Measurements from ENCODE around the gene S1PR1.

S1PR1 gene

DNA sequence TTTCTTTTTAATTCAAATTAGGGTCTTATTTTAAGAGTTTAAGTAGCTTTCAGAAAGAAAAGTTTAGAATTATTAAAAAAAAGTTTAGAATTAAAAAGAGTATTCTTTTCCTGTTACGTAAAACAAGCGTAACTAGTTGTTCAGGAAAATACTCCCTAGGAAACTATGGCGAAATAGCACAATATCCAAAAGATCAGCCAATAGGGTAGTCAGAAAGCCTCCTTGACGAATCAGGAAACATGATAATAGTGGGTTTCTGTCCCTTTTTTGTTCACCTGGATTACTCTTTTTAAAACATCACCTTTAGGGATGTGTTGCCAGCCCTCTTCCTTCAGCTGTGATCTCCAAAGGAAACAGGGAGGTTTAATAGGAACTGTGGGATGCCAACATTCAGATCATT is 25.2 kb downstream of the S1PR1 start:
- DNase-seq, result no peak
- no peaks in the 10 kb centered on the region for H3K9me3 Mint-ChIP-seq
- no peak for ATAC-seq (replicated peaks)
- peaks cover 63 to 75% of the 10 kb centered on the region in 2 donors for H3K4me1 Mint-ChIP-seq (ENCODE audit: low read depth in 2 of 2)
- H3K27me3 Mint-ChIP-seq, result no peaks in the 10 kb centered on the region
- peak overlapping the region; percentile 7 to 86 for H3K27ac Mint-ChIP-seq
- H3K36me3 Mint-ChIP-seq (ENCODE audit: insufficient read depth), result no peaks in the 10 kb centered on the region
- peak overlapping the region; percentile 66 to 75 for H3K4me3 Mint-ChIP-seq

GRCh38 chr1:101262630-101263348 is 26.0 kb downstream of the S1PR1 start:
- peak overlapping the region; percentile 66 to 75 for H3K4me3 Mint-ChIP-seq
- H3K27ac Mint-ChIP-seq, result peak overlapping the region; percentile 7 to 86
- H3K9me3 Mint-ChIP-seq, result no peaks in the 10 kb centered on the region
- no peaks in the 10 kb centered on the region for H3K36me3 Mint-ChIP-seq (ENCODE audit: insufficient read depth)
- ATAC-seq (replicated peaks), result peak; percentile 42
- no peaks in the 10 kb centered on the region for H3K27me3 Mint-ChIP-seq
- H3K4me1 Mint-ChIP-seq (ENCODE audit: low read depth in 2 of 2), result peaks cover 64 to 74% of the 10 kb centered on the region in 2 donors
- DNase-seq, result peak in 1 of 3 experiments; percentile 25

GRCh38 chr1:101264697-101265096 is 27.9 kb downstream of the S1PR1 start:
- peak overlapping the region; percentile 67 to 73 for H3K4me3 Mint-ChIP-seq
- DNase-seq, result no peak
- H3K36me3 Mint-ChIP-seq (ENCODE audit: insufficient read depth), result no peaks in the 10 kb centered on the region
- no peaks in the 10 kb centered on the region for H3K27me3 Mint-ChIP-seq
- H3K27ac Mint-ChIP-seq, result peak overlapping the region; percentile 73 to 89
- peaks cover 48 to 57% of the 10 kb centered on the region in 2 donors for H3K4me1 Mint-ChIP-seq (ENCODE audit: low read depth in 2 of 2)
- ATAC-seq (replicated peaks), result peak; percentile 76
- no peaks in the 10 kb centered on the region for H3K9me3 Mint-ChIP-seq

DNA sequence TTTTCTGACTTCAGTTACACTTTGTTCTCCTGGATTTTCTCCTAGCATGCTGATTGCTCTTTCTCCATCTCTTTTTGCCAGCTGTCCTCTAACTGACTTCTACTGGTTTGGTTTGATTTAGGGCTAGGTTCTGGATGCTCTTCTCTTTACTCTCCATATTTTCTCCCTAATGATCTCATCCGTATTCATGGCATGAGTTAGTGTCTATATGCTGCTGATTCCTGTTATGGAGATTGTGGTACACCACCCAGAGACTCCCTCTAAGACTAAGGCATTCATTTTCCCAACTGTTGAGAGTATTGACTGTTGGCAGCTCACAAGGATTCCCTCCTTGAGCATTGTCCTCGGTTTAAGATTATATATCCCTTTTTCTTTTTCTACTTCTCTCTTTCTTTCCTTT is 28.9 kb downstream of the S1PR1 start:
- H3K27ac Mint-ChIP-seq, result peak overlapping the region; percentile 1 to 89

DNA sequence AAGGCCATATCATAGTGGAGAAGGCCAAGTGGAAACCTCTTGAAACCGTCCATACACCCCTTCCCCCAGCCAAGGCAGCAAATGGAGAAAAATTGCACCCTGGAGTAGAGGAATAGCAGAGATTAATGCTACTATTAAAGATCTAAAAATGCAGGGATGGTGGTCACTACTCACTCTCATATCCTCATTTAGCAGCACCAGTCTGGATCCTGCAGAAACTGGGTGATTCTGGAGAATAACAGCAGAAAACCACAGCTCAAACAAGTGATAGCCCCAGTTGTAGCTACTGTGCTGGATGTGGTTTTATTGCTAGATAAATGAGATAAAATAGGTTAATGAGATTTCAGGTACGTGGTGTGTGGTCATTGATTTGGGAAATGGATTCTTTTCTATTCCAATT is 30.3 kb downstream of the S1PR1 start:
- ATAC-seq (replicated peaks), result no peak
- DNase-seq, result no peak
- peak overlapping the region in 1 of 2 donors; percentile 89 for H3K27ac Mint-ChIP-seq
- peak overlapping the region in 1 of 2 donors; percentile 73 for H3K4me3 Mint-ChIP-seq
- H3K27me3 Mint-ChIP-seq, result no peaks in the 10 kb centered on the region
- H3K36me3 Mint-ChIP-seq (ENCODE audit: insufficient read depth), result no peaks in the 10 kb centered on the region
- peaks cover 39 to 44% of the 10 kb centered on the region in 2 donors for H3K4me1 Mint-ChIP-seq (ENCODE audit: low read depth in 2 of 2)
- H3K9me3 Mint-ChIP-seq, result no peaks in the 10 kb centered on the region

More for the DNA sequence above, 28.9 kb downstream of the S1PR1 start:
- Mint-ChIP-seq H3K36me3 (ENCODE audit: insufficient read depth) (no peaks in the 10 kb centered on the region), H3K9me3 (no peaks in the 10 kb centered on the region), H3K27me3 (no peaks in the 10 kb centered on the region), H3K4me1 (ENCODE audit: low read depth in 2 of 2) (peaks cover 39 to 47% of the 10 kb centered on the region in 2 donors), H3K4me3 (peak overlapping the region; percentile 67 to 73)
- DNase-seq, result no peak
- no peak for ATAC-seq (replicated peaks)

- no peaks in the 10 kb centered on the region for H3K27me3 Mint-ChIP-seq
- H3K36me3 Mint-ChIP-seq (ENCODE audit: insufficient read depth), result no peaks in the 10 kb centered on the region
- DNase-seq, result no peak
- no peaks in the 10 kb centered on the region for H3K9me3 Mint-ChIP-seq
- ATAC-seq (replicated peaks), result no peak
- no peak overlapping the region for H3K4me3 Mint-ChIP-seq
- no peak overlapping the region for H3K27ac Mint-ChIP-seq
- H3K4me1 Mint-ChIP-seq (ENCODE audit: low read depth in 2 of 2), result peaks cover 33 to 35% of the 10 kb centered on the region in 2 donors
Observed at GRCh38 chr1:101268893-101269292, 32.1 kb downstream of the S1PR1 start.

DNA sequence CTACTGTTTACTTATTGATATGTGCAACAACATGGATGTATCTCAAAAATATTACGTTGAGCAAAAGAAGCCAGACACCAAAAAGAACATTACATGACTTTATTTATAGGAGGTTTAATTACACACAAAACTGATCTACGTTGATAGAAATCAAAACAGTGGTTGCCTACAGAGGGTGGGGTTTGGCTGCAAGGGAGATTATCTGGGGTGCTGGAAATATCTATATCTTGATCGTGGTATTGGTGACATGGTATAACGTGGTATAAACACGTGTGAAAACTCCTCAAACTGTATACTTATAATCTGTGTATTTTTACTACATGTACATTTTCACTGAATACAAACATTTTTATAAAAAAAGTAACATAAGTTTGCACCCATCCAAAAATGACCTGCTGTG is 38.9 kb downstream of the S1PR1 start:
- Mint-ChIP-seq H3K27ac (peak overlapping the region in 1 of 2 donors; percentile 51), H3K9me3 (no peaks in the 10 kb centered on the region), H3K36me3 (ENCODE audit: insufficient read depth) (no peaks in the 10 kb centered on the region), H3K4me3 (peak overlapping the region in 1 of 2 donors; percentile 43), H3K4me1 (ENCODE audit: low read depth in 2 of 2) (peaks cover 41 to 51% of the 10 kb centered on the region in 2 donors), H3K27me3 (no peaks in the 10 kb centered on the region)
- no peak for DNase-seq
- ATAC-seq (replicated peaks), result peak; percentile 30

DNA sequence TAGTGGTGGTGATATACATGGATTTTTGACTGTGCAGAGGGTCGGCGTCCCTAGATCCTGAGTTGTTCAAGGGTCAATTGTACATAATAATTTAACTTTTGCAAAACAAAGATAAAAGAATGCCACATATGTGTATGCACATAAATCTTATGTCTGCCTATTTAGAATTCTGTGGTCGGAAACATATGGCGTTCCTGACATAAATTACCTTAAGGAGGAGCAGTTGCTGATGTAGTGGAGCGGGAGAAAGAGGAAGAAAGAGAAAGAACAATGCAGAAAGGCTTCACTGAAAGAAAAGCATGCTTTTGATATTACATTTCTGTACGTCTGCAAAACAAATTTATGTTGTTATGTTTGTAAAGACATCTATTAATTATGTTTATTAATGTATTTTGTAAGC is 40.0 kb downstream of the S1PR1 start:
- peaks cover 49 to 60% of the 10 kb centered on the region in 2 donors for H3K4me1 Mint-ChIP-seq (ENCODE audit: low read depth in 2 of 2)
- ATAC-seq (replicated peaks) (no peak), DNase-seq (no peak)
- no peaks in the 10 kb centered on the region for H3K9me3 Mint-ChIP-seq
- peak overlapping the region in 1 of 2 donors; percentile 43 for H3K4me3 Mint-ChIP-seq
- peak overlapping the region in 1 of 2 donors; percentile 93 for H3K27ac Mint-ChIP-seq
- H3K27me3 Mint-ChIP-seq, result no peaks in the 10 kb centered on the region
- H3K36me3 Mint-ChIP-seq (ENCODE audit: insufficient read depth), result no peaks in the 10 kb centered on the region

DNA sequence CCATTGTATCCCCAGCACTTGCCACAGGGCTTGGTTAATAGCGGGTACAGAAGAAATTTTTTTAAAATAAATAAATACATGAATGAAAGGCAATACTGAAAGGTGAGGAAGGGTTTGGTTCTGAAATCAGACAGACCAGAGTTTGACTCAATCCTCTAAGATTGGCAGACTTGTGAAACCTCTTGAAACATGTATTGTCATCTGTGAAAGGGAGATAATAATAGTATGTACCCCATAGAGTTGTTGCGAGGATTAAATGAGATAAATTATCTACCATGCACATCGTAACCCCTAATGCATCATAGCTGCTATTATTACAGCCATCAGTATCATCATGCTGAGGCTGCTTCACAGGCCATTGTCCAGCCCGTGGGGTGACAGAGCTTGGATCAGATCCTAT is 41.4 kb downstream of the S1PR1 start:
- Mint-ChIP-seq H3K4me3 (peak overlapping the region; percentile 56 to 72), H3K27ac (peak overlapping the region; percentile 91 to 93), H3K27me3 (no peaks in the 10 kb centered on the region), H3K36me3 (ENCODE audit: insufficient read depth) (peaks cover 3% of the 10 kb centered on the region), H3K4me1 (ENCODE audit: low read depth in 2 of 2) (peaks cover 63 to 75% of the 10 kb centered on the region in 2 donors), H3K9me3 (no peaks in the 10 kb centered on the region)
- ATAC-seq (replicated peaks) (peak; percentile 39), DNase-seq (no peak)

DNA sequence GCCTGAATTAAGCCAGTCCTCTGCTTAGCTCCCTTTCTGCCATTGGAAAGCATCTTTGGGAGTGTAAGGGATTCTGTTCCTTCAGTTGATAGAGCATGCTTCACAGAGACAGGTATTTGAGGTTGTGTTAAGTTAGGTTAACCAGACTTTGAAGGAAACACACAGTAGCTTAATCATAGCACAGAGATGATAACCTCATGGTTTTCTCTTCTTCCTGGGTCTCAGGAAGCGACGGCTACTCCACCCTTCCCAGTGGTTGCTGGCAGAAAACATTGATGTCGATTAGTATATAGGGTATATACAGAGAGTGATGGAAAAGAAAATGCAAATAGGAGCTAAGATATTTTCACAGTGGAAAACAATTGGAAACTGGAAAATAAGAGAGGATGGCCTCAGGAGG is 42.0 kb downstream of the S1PR1 start:
- peaks cover 67 to 79% of the 10 kb centered on the region in 2 donors for H3K4me1 Mint-ChIP-seq (ENCODE audit: low read depth in 2 of 2)
- peak overlapping the region; percentile 91 to 93 for H3K27ac Mint-ChIP-seq

DNA sequence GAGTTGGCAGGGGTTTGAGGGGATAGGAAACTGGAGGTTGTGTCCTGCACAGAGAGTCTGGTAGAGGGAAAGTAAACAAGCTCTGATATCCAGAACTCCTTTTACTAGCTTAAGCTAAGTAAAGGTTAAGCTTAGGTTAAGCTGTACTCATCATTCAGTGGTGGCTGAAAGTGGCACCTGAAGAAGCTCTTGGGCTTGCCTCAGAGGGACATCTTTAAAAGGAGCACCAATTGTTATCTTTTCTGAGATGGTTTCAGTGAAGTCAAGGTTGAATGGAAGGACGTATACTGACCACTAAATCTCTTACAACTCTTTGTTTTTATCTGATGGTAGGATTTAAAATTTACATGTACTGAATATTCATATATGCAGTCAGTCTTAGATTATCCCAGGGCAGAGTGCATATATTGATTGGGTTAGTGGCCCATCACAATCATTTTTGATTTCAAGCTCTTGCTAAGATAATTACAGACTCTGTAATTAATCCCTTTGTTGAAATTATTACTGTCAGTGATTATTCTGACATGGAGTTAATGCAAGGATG is 43.3 kb downstream of the S1PR1 start:
- ATAC-seq (replicated peaks) (no peak), DNase-seq (no peak)
- Mint-ChIP-seq H3K4me3 (peak overlapping the region; percentile 56 to 72), H3K36me3 (ENCODE audit: insufficient read depth) (peaks cover 10% of the 10 kb centered on the region), H3K9me3 (no peaks in the 10 kb centered on the region), H3K4me1 (ENCODE audit: low read depth in 2 of 2) (peaks cover 79 to 89% of the 10 kb centered on the region in 2 donors), H3K27me3 (no peaks in the 10 kb centered on the region), H3K27ac (peak overlapping the region; percentile 91 to 93)

More for the DNA sequence above, 42.0 kb downstream of the S1PR1 start:
- H3K4me3 Mint-ChIP-seq, result peak overlapping the region; percentile 56 to 72
- H3K27me3 Mint-ChIP-seq, result no peaks in the 10 kb centered on the region
- DNase-seq, result no peak
- H3K9me3 Mint-ChIP-seq, result no peaks in the 10 kb centered on the region
- peaks cover 5% of the 10 kb centered on the region for H3K36me3 Mint-ChIP-seq (ENCODE audit: insufficient read depth)
- ATAC-seq (replicated peaks), result peak; percentile 73

DNA sequence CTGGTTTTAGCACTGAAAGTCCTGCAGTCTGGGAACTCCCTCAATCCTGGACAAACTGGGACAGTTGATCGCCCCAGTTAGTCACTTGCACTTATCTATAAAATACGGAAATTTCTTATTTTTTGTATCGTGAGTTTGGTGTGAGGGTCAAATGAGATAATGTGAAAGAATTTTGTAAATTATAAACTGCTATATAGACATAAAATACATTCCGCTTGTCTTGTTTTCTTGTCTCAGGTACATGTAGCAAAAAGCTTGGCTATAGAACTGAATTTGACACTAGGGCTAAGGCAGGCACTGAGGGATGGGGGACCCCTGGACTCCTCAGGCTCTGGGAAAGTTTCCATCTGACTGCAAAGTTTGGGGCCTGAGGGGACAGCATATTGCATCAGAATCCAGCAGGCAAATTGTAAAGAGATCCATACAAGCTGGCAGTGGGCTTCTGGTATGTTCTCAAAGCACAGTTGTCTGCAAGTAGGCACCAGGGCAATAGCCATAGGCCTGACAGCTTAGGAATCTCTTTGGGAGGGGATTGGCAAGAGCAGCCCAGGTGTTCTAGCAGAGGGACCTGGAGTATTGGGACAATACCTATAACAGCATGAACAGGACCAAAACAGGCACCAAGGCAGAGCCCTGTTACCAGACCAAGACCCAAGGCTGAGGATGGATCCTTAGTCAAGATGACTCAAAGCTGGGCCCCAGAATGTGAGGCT is 44.3 kb downstream of the S1PR1 start:
- H3K9me3 Mint-ChIP-seq, result no peaks in the 10 kb centered on the region
- peak overlapping the region; percentile 91 to 93 for H3K27ac Mint-ChIP-seq
- ATAC-seq (replicated peaks), result no peak
- H3K4me3 Mint-ChIP-seq, result peak overlapping the region; percentile 58 to 62
- H3K4me1 Mint-ChIP-seq (ENCODE audit: low read depth in 2 of 2), result peaks cover 77 to 91% of the 10 kb centered on the region in 2 donors
- no peaks in the 10 kb centered on the region for H3K27me3 Mint-ChIP-seq
- H3K36me3 Mint-ChIP-seq (ENCODE audit: insufficient read depth), result peaks cover 10% of the 10 kb centered on the region
- DNase-seq, result no peak

GRCh38 chr1:101281751-101282150 is 44.9 kb downstream of the S1PR1 start:
- no peaks in the 10 kb centered on the region for H3K27me3 Mint-ChIP-seq
- H3K36me3 Mint-ChIP-seq (ENCODE audit: insufficient read depth), result peaks cover 10% of the 10 kb centered on the region
- H3K4me1 Mint-ChIP-seq (ENCODE audit: low read depth in 2 of 2), result peaks cover 80 to 93% of the 10 kb centered on the region in 2 donors
- DNase-seq (no peak), ATAC-seq (replicated peaks) (peak; percentile 31)
- H3K27ac Mint-ChIP-seq, result peak overlapping the region; percentile 91 to 93
- H3K9me3 Mint-ChIP-seq, result no peaks in the 10 kb centered on the region
- H3K4me3 Mint-ChIP-seq, result peak overlapping the region; percentile 58 to 62
